ENCODE measurements around the gene OSBP2. TPM values are rescaled to one million over a fixed set of nuclear protein-coding genes. Genes with fewer than 3 reads are reported as not detected.

Gene OSBP2
- total and polyA plus RNA-seq, 2 of the 13 experiments (the other 11 are each of a cell fraction or from before 2014, with no cell fraction given) = 5.0 to 7.7 TPM

- TF ChIP-seq ZNF543 (CRISPR knock-in tag; IDR thresholded peaks at IDR 0.05) = peak; percentile 95
- peak; percentile 99 for TF ChIP-seq AHR (CRISPR knock-in tag; IDR thresholded peaks at IDR 0.05)
- peak; percentile 85 for TF ChIP-seq THAP11 (CRISPR knock-in tag; IDR thresholded peaks at IDR 0.05)
- peak; percentile 97 for TF ChIP-seq MED13 (CRISPR knock-in tag; IDR thresholded peaks at IDR 0.05)
- peak; percentile 91 for TF ChIP-seq ZNF18 (CRISPR knock-in tag; IDR thresholded peaks at IDR 0.05; ENCODE audit: insufficient replicate concordance)
- TF ChIP-seq BHLHE40 (IDR thresholded peaks at IDR 0.05; ENCODE audit: low read length) = peak; percentile 10; the same call in 1 of the 2 replicates
- peak; percentile 98; the same call in 1 of the 2 replicates for TF ChIP-seq ZNF446 (CRISPR knock-in tag; IDR thresholded peaks at IDR 0.05)
- peak; percentile 98; the same call in 1 of the 2 replicates for TF ChIP-seq ZFP90 (CRISPR knock-in tag; IDR thresholded peaks at IDR 0.05; ENCODE audit: borderline replicate concordance)
- TF ChIP-seq, protein P1, sequence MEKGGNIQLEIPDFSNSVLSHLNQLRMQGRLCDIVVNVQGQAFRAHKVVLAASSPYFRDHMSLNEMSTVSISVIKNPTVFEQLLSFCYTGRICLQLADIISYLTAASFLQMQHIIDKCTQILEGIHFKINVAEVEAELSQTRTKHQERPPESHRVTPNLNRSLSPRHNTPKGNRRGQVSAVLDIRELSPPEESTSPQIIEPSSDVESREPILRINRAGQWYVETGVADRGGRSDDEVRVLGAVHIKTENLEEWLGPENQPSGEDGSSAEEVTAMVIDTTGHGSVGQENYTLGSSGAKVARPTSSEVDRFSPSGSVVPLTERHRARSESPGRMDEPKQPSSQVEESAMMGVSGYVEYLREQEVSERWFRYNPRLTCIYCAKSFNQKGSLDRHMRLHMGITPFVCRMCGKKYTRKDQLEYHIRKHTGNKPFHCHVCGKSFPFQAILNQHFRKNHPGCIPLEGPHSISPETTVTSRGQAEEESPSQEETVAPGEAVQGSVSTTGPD (CRISPR knock-in tag; IDR thresholded peaks at IDR 0.05) = no peak
- no peak for TF ChIP-seq RBM22 (optimal IDR thresholded peaks at IDR 0.05; ENCODE audit: low read length)
- peak; percentile 51 for TF ChIP-seq PAXIP1 (CRISPR knock-in tag; conservative IDR thresholded peaks at IDR 0.05)
- no peak for TF ChIP-seq ZFP36 (IDR thresholded peaks at IDR 0.05; ENCODE audit: borderline replicate concordance, low read depth, low read length, partially characterized antibody)
- TF ChIP-seq AGO1 (IDR thresholded peaks at IDR 0.05; ENCODE audit: low read depth, low read length, poor library complexity, severe bottlenecking) = no peak
- peak; percentile 55; the same call in 1 of the 2 replicates for TF ChIP-seq KDM1A (CRISPR knock-in tag; IDR thresholded peaks at IDR 0.05)
- peak; percentile 72 for TF ChIP-seq ZNF350 (CRISPR knock-in tag; IDR thresholded peaks at IDR 0.05; ENCODE audit: borderline replicate concordance, low read depth)
- TF ChIP-seq HOXA7 (CRISPR knock-in tag; IDR thresholded peaks at IDR 0.05) = peak; percentile 71; the same call in 1 of the 2 replicates
- TF ChIP-seq CHD4 (IDR thresholded peaks at IDR 0.05; ENCODE audit: borderline replicate concordance, low read length) = no peak
- TF ChIP-seq ZNF749 (CRISPR knock-in tag; IDR thresholded peaks at IDR 0.05; ENCODE audit: borderline replicate concordance) = peak; percentile 99
- peak; percentile 93; the same call in 1 of the 2 replicates for TF ChIP-seq FOXM1 (CRISPR knock-in tag; IDR thresholded peaks at IDR 0.05)
- peak; percentile 69; the same call in 1 of the 2 replicates for TF ChIP-seq ZNF501 (CRISPR knock-in tag; IDR thresholded peaks at IDR 0.05)
- TF ChIP-seq TRIM24 (CRISPR knock-in tag; IDR thresholded peaks at IDR 0.05) = no peak
- TF ChIP-seq HHEX (CRISPR knock-in tag; IDR thresholded peaks at IDR 0.05) = no peak
- 0 out of 2 replicates have a peak, but pooled peaks have one; percentile 71 for TF ChIP-seq RARG (CRISPR knock-in tag; IDR thresholded peaks at IDR 0.05; ENCODE audit: low read depth)
Measured at GRCh38 chr22:30802202-30803166, 107.8 kb downstream of the OSBP2 start (continued).
